HPDE6-E6E7 (cell line): Measurements from ENCODE around the gene IL1F10.
A peak's percentile ranks its signal among the peaks of the same experiment; 100 is the strongest.

ENCODE experiments used
- DNase-seq: peaks from one replicate; pipeline ENCODE4 v3.0.0; 2011; ENCODE audit warnings: missing footprints; ENCODE audit errors: extremely low spot score

The IL1F10 gene

GRCh38 chr2:113112441-113112840 lies 44.7 kb downstream of the IL1F10 start:
- DNase-seq: no peak

- no peak for DNase-seq
Measured at GRCh38 chr2:113112871-113113270, 45.1 kb downstream of the IL1F10 start.

DNA sequence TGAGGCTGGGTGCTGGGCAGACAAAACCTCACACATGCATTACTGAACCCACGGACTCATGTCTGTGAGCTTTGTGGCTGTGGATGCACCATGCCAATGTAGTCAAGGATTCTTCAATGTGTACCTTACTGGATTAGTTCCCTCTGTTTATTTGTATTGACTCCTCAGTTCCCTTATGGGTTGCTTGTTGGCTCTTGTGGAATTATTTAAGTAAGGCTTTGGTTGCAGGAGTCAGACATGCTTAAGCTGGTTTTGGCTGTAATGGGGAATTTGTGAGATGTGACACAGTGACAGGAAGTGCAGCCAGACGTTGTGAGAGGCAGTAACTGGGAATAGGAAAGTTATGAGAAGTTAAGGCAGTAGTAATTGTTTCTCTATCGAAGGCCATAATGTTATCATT lies 46.0 kb downstream of the IL1F10 start:
- no peak for DNase-seq

- no peak for DNase-seq
Measured at GRCh38 chr2:113114224-113114945, 46.6 kb downstream of the IL1F10 start.

GRCh38 chr2:113114996-113115395 lies 47.2 kb downstream of the IL1F10 start:
- no peak for DNase-seq

- no peak for DNase-seq
Measured at GRCh38 chr2:113116100-113116958, 48.6 kb downstream of the IL1F10 start.

- peak; percentile 91 for DNase-seq
Measured at GRCh38 chr2:113117541-113118262, 49.9 kb downstream of the IL1F10 start.

GRCh38 chr2:113118263-113118657 lies 50.5 kb downstream of the IL1F10 start:
- no peak for DNase-seq

DNA sequence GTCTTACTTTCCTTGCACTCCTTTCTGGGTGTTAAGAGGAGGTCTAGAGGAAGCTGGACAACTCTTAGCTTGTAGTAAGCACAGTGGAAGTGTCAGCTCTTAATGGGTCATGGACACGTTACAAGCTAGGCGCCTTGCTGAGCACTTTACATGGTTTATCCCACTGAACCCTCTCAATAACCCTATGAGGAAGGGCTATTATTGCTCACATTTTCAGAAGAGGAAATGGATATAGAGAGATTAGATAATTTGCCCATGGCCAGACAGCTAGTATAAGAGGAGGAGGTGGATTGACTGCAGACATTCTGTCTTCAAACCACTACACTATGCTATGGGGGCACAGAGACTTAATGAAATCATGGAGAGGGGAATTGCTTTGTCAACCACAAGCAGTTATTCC lies 51.3 kb downstream of the IL1F10 start:
- DNase-seq: no peak

DNA sequence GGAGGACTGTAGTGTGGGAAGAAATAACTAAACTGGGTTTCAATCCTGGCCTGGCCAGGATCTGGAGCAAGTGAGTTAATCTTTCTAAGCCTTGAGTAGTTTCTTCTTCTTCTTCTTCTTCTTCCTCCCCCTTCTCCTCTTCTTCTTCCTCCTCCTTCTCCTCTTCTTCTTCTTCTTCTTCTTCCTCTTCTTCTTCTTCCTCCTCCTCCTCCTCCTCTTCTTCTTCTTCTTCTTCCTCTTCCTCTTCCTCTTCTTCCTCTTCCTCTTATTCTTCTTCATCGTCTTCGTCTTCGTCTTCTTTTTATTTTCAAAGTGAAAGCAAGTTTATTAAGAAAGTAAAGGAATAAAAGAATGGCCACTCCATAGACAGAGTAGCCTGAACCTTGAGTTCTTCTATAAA lies 53.1 kb downstream of the IL1F10 start:
- no peak for DNase-seq

- DNase-seq: no peak
Measured at GRCh38 chr2:113122364-113122763, 54.6 kb downstream of the IL1F10 start.

- DNase-seq: no peak
Measured at GRCh38 chr2:113123726-113124125, 56.0 kb downstream of the IL1F10 start.

- peak; percentile 67 for DNase-seq
Measured at GRCh38 chr2:113124181-113124961, 56.6 kb downstream of the IL1F10 start.
